OCI-LY3 (cell line): Measurements from ENCODE around the gene ATP2C2.

ENCODE experiments used
- H2AFZ ChIP-seq: fragments of 200-600, 300-600 bp; shearing (Covaris generic); 2 replicates; pipeline ENCODE4 v1.6.0; 2014; ENCODE audit warnings: antibody characterized with exemption, low read depth, low read length
- H3K27ac ChIP-seq: fragments of 200-600, 300-600 bp; sonication (generic); 2 replicates; pipeline ENCODE4 v1.5.1; 2014; ENCODE audit warnings: mild to moderate bottlenecking, low read length, moderate library complexity, mixed read lengths
- H3K27me3 ChIP-seq: fragments of 200-600, 300-600 bp; sonication (generic); 2 replicates; pipeline ENCODE4 v1.6.1; 2014; ENCODE audit warnings: low read depth, low read length, mixed read lengths
- H3K36me3 ChIP-seq: fragments of 200-600, 300-600 bp; sonication (generic); replicated peaks from 2 replicates; pipeline ENCODE3; 2014; ENCODE audit warnings: low read depth, low read length, mixed read lengths
- H3K4me1 ChIP-seq: fragments of 300-600, 200-600 bp; sonication (generic); 2 replicates; pipeline ENCODE4 v1.6.1; 2014; ENCODE audit warnings: low read length, mixed read lengths
- H3K4me2 ChIP-seq: fragments of 200-600, 300-600 bp; sonication (generic); 2 replicates; pipeline ENCODE4 v1.6.1; 2014; ENCODE audit warnings: low read length, mixed read lengths
- H3K4me3 ChIP-seq: fragments of 300-600, 200-600 bp; sonication (generic); 2 replicates; pipeline ENCODE4 v1.5.1; 2014; ENCODE audit warnings: antibody characterized with exemption, mild to moderate bottlenecking, low read length, moderate library complexity
- H3K79me2 ChIP-seq: fragments of 300-600, 200-600 bp; shearing (Covaris generic); 2 replicates; pipeline ENCODE4 v1.6.1; 2014; ENCODE audit warnings: mild to moderate bottlenecking, low read length, mixed read lengths
- H3K9ac ChIP-seq: fragments of 300-600, 200-600 bp; shearing (Covaris generic); 2 replicates; pipeline ENCODE4 v1.6.0; 2014; ENCODE audit warnings: mild to moderate bottlenecking, low read length, moderate library complexity
- H3K9me3 ChIP-seq: fragments of 200-600, 300-600 bp; shearing (Covaris generic); 2 replicates; pipeline ENCODE4 v1.6.1; 2014; ENCODE audit warnings: low read length, mixed read lengths; ENCODE audit not compliant: insufficient read depth
- H4K20me1 ChIP-seq: fragments of 200-600, 300-600 bp; sonication (generic); 2 replicates; pipeline ENCODE4 v1.6.1; 2016; ENCODE audit warnings: low read length, mixed read lengths; ENCODE audit not compliant: insufficient read depth
- EZH2phosphoT487 ChIP-seq: fragments of 200-600 bp; shearing (Covaris generic); IDR thresholded peaks from 2 replicates; pipeline ENCODE4 v1.6.1; 2018; ENCODE audit warnings: antibody characterized with exemption, mixed run types, low read depth
- TF ChIP-seq, protein P1 (sequence below): fragments of 200-600, 300-600 bp; sonication (generic); IDR thresholded peaks from 2 replicates; pipeline ENCODE4 v1.5.1; 2014; ENCODE audit warnings: antibody characterized with exemption, low read length, low read depth

The ATP2C2 gene

GRCh38 chr16:84421081-84421937, 53.0 kb downstream of the ATP2C2 start:
- Histone ChIP-seq H3K4me2 (no peak overlapping the region), H3K27ac (no peak overlapping the region), H2AFZ (no peak overlapping the region), H3K4me3 (no peak overlapping the region), H3K79me2 (no peaks in the 10 kb centered on the region), H3K27me3 (no peaks in the 10 kb centered on the region; the same call in 1 of the 2 replicates), H3K9me3 (no peaks in the 10 kb centered on the region), H4K20me1 (no peaks in the 10 kb centered on the region), H3K4me1 (no peaks in the 10 kb centered on the region), H3K36me3 (no peaks in the 10 kb centered on the region), H3K9ac (no peak overlapping the region)
- TF ChIP-seq, protein P1, sequence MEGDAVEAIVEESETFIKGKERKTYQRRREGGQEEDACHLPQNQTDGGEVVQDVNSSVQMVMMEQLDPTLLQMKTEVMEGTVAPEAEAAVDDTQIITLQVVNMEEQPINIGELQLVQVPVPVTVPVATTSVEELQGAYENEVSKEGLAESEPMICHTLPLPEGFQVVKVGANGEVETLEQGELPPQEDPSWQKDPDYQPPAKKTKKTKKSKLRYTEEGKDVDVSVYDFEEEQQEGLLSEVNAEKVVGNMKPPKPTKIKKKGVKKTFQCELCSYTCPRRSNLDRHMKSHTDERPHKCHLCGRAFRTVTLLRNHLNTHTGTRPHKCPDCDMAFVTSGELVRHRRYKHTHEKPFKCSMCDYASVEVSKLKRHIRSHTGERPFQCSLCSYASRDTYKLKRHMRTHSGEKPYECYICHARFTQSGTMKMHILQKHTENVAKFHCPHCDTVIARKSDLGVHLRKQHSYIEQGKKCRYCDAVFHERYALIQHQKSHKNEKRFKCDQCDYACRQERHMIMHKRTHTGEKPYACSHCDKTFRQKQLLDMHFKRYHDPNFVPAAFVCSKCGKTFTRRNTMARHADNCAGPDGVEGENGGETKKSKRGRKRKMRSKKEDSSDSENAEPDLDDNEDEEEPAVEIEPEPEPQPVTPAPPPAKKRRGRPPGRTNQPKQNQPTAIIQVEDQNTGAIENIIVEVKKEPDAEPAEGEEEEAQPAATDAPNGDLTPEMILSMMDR, result no peak
- no peak for TF ChIP-seq EZH2phosphoT487

GRCh38 chr16:84421938-84422220, 53.5 kb downstream of the ATP2C2 start:
- TF ChIP-seq, protein P1, result no peak
- H3K9me3 ChIP-seq, result no peaks in the 10 kb centered on the region
- no peaks in the 10 kb centered on the region for H3K79me2 ChIP-seq

GRCh38 chr16:84423416-84423837, 55.1 kb downstream of the ATP2C2 start:
- TF ChIP-seq EZH2phosphoT487, result no peak
- peak overlapping the region; percentile 63 for H2AFZ ChIP-seq
- H3K27me3 ChIP-seq, result 0 out of 2 replicates have a peak, but pooled peaks cover 4% of the 10 kb centered on the region
- H3K4me1 ChIP-seq, result no peaks in the 10 kb centered on the region
- no peaks in the 10 kb centered on the region for H3K9me3 ChIP-seq
- H3K79me2 ChIP-seq, result no peaks in the 10 kb centered on the region
- H3K36me3 ChIP-seq, result no peaks in the 10 kb centered on the region
- H3K27ac ChIP-seq, result no peak overlapping the region
- no peak overlapping the region; the same call in 1 of the 2 replicates for H3K4me3 ChIP-seq
- H3K4me2 ChIP-seq, result no peak overlapping the region
- no peak overlapping the region for H3K9ac ChIP-seq
- H4K20me1 ChIP-seq, result no peaks in the 10 kb centered on the region

More at GRCh38 chr16:84421938-84422220, 53.5 kb downstream of the ATP2C2 start:
- no peaks in the 10 kb centered on the region for H4K20me1 ChIP-seq
- H3K4me1 ChIP-seq, result no peaks in the 10 kb centered on the region
- H3K9ac ChIP-seq, result no peak overlapping the region
- no peaks in the 10 kb centered on the region for H3K36me3 ChIP-seq
- H3K27me3 ChIP-seq, result no peaks in the 10 kb centered on the region; the same call in 1 of the 2 replicates
- H3K4me2 ChIP-seq, result no peak overlapping the region
- H3K4me3 ChIP-seq, result no peak overlapping the region
- no peak overlapping the region for H3K27ac ChIP-seq
- H2AFZ ChIP-seq, result no peak overlapping the region

DNA sequence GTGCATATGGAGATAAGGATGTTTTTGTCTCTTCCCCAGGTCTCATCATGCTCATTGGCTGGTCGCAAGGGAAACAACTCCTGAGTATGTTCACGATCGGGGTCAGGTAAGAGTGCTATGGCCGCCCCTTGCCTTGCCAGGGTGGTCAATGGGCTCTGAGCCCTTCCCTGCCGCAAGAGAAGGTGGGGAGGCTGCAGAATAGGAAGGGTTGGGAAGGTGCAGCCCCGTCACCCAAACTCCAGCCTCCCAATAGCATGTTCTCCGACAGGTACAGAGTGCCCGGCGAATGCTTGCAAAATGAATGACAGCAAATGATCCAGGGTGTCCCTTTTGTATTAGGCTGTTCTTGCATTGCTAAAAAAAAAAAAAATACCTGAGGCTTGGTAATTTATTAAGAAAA, 57.4 kb downstream of the ATP2C2 start:
- H3K79me2 ChIP-seq, result no peaks in the 10 kb centered on the region
- H3K4me3 ChIP-seq, result no peak overlapping the region
- TF ChIP-seq, protein P1, result no peak
- no peak for TF ChIP-seq EZH2phosphoT487
- no peaks in the 10 kb centered on the region for H3K9me3 ChIP-seq
- no peaks in the 10 kb centered on the region for H3K4me1 ChIP-seq
- H2AFZ ChIP-seq, result no peak overlapping the region
- no peak overlapping the region for H3K27ac ChIP-seq
- peaks cover 7% of the 10 kb centered on the region; the same call in 1 of the 2 replicates for H3K27me3 ChIP-seq
- no peaks in the 10 kb centered on the region for H3K36me3 ChIP-seq
- H4K20me1 ChIP-seq, result no peaks in the 10 kb centered on the region
- H3K9ac ChIP-seq, result no peak overlapping the region
- H3K4me2 ChIP-seq, result no peak overlapping the region
